Hepatocyte (in vitro differentiated cells): ENCODE results near the gene METRNL. TPM values are rescaled to one million over a fixed set of nuclear protein-coding genes. Genes with fewer than 3 reads are reported as not detected.
"Not testable (repeated sequence)": the region's sequence is repeated elsewhere in the genome, so short reads cannot be mapped to it uniquely, and the experiment has no call there.

ENCODE experiments used
- DNase-seq: peaks from one replicate; pipeline ENCODE4 v3.0.0-alpha.2; 2016; ENCODE audit warnings: low spot score
- H2AFZ ChIP-seq: fragments of 200-600 bp; sonication (generic); 2 replicates; pipeline ENCODE4 v1.6.0; 2016; ENCODE audit warnings: antibody characterized with exemption, mild to moderate bottlenecking
- H3K27ac ChIP-seq: fragments of 200-600 bp; sonication (generic); 2 replicates; pipeline ENCODE4 v1.5.1; 2016; ENCODE audit warnings: mild to moderate bottlenecking
- H3K27me3 ChIP-seq: fragments of 200-600 bp; sonication (generic); 2 replicates; pipeline ENCODE4 v1.6.1; 2016
- H3K36me3 ChIP-seq: fragments of 200-600 bp; sonication (generic); replicated peaks from 2 replicates; pipeline ENCODE4 v1.5.1; 2016; ENCODE audit warnings: low read depth; ENCODE audit not compliant: insufficient read depth
- H3K4me1 ChIP-seq: fragments of 200-600 bp; sonication (generic); 2 replicates; pipeline ENCODE4 v1.5.1; 2016; ENCODE audit warnings: mild to moderate bottlenecking, moderate library complexity; ENCODE audit not compliant: insufficient read depth
- H3K4me2 ChIP-seq: fragments of 200-600 bp; sonication (generic); 2 replicates; pipeline ENCODE4 v1.6.0; 2016
- H3K4me3 ChIP-seq: fragments of 200-600 bp; sonication (generic); 2 replicates; pipeline ENCODE4 v1.5.1; 2016; ENCODE audit warnings: mild to moderate bottlenecking
- H3K79me2 ChIP-seq: fragments of 200-600 bp; sonication (generic); 2 replicates; pipeline ENCODE4 v1.6.0; 2017; ENCODE audit warnings: mild to moderate bottlenecking
- H3K9me2 ChIP-seq: fragments of 200-600 bp; sonication (generic); replicated peaks from 2 replicates; pipeline ENCODE4 v1.6.0; 2017; ENCODE audit warnings: mild to moderate bottlenecking; ENCODE audit not compliant: insufficient read depth
- H3K9me3 ChIP-seq: fragments of 200-600 bp; sonication (generic); 2 replicates; pipeline ENCODE4 v1.5.1; 2016; ENCODE audit warnings: low read depth, mild to moderate bottlenecking
- H4K20me1 ChIP-seq: fragments of 200-600 bp; sonication (generic); 2 replicates; pipeline ENCODE4 v1.6.0; 2016; ENCODE audit warnings: mild to moderate bottlenecking; ENCODE audit not compliant: insufficient read depth, poor library complexity, severe bottlenecking
- EZH2 ChIP-seq: fragments of 200-600 bp; sonication (generic); IDR thresholded peaks from 2 replicates; pipeline ENCODE4 v1.6.1; 2016; ENCODE audit warnings: antibody characterized with exemption, mild to moderate bottlenecking, borderline replicate concordance
- EZH2phosphoT487 ChIP-seq: fragments of 200-600 bp; sonication (generic); IDR thresholded peaks from one replicate; pipeline ENCODE4 v1.6.1; 2018; ENCODE audit warnings: antibody characterized with exemption, mild to moderate bottlenecking, low read depth, moderate library complexity; ENCODE audit not compliant: unreplicated experiment, severe bottlenecking
- WGBS: methylation state at CpG from one replicate; pipeline ENCODE4 v1.1.6; 2016; ENCODE audit warnings: low lambda C conversion rate; ENCODE audit errors: missing lambda C conversion rate; 5-methylcytosine and 5-hydroxymethylcytosine counted together
- polyA plus RNA-seq: library from polyadenylated mRNA; unstranded; fragments of >200 nt; fragmentation: Nextera tagmentation; extraction: Ambion mirVana; gene quantifications from 2 replicates; pipeline ENCODE4 v1.2.1, GENCODE V29; 2016
- total RNA-seq: library from RNA; depleted of rRNA; stranded (reverse); fragments of >200 nt; gene quantifications from 2 replicates; pipeline ENCODE4 v1.2.3, GENCODE V29; 2014
- TF ChIP-seq, protein P1 (sequence below): fragments of 200-600 bp; sonication (generic); IDR thresholded peaks from 2 replicates; pipeline ENCODE4 v1.5.1; 2016; ENCODE audit warnings: antibody characterized with exemption, mild to moderate bottlenecking; ENCODE audit not compliant: poor library complexity

Gene METRNL
- total and polyA plus RNA-seq, 2 experiments from 2014 or later: 97.2 to 164 TPM

DNA sequence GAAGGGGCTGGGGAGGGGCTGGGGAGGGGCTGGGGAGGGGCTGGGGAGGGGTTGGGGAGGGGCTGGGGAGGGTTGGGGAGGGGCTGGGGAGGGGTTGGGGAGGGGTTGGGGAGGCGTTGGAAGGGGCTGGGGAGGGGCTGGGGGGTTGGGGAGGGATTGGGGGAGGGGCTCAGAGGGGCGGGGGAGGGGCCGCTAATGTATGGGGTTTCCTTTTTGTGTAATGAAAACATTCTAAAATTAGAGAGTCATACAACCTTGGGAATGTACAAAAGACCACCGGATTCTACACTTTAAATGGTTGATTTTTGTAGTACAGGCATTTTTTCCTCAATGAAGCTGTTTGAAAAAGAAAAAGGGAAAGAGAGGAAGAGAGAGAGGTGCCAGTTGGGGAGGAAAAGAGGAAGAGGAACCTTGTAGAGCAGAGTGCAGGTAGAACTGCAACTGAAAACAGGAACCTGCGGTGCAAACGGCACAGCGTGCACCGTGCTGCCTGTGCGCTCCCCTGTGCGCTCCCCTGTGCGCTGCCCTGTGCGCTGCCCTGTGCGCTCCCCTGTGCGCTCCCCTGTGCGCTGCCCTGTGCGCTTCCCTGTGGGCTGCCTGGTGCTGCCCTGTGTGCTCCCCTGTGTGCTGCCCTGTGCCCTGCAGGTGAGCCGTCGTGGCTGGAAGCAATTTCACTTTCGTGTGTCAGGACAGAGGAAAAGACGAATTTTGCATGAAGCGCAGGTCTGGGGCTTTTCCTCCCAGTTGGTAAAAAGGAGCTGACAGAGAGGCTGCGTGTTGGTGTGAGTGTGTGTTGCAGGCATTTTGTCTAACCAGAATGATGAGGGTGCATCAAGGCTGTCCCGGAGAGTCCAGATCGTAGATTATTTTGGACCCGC, 40.8 kb downstream of the METRNL start:
- Histone ChIP-seq H3K27me3 (peaks cover 31% of the 10 kb centered on the region), H4K20me1 (no peaks in the 10 kb centered on the region), H3K79me2 (no peaks in the 10 kb centered on the region), H3K36me3 (no peaks in the 10 kb centered on the region), H3K27ac (no peak overlapping the region), H3K4me1 (no peaks in the 10 kb centered on the region), H3K9me3 (no peaks in the 10 kb centered on the region), H3K4me3 (no peak overlapping the region), H3K9me2 (no peaks in the 10 kb centered on the region), H3K4me2 (peak overlapping the region; percentile 65), H2AFZ (no peak overlapping the region)
- 7% methylated on average over 22 of the region's 25 CpGs for WGBS
- no peak for DNase-seq
- TF ChIP-seq EZH2phosphoT487 (no peak), EZH2 (peak; percentile 3)

DNA sequence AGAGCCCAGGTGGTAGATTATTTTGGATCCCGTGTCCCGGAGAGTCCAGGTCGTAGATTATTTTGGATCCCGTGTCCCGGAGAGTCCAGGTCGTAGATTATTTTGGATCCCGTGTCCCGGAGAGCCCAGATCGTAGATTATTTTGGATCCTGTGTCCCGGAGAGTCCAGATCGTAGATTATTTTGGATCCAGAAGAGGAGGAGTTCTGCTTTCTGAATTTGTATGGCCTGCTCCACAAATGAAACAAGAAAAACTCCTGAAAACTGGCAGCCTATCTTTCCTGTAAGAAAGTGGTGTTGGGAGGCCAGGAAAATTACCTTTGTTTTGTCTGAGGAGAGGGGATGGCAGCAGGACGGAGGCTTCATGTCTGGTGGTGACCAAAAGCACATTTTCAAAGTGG, 42.1 kb downstream of the METRNL start:
- DNase-seq, H3K36me3 ChIP-seq, H3K27ac ChIP-seq, H3K79me2 ChIP-seq, H2AFZ ChIP-seq, H4K20me1 ChIP-seq, H3K4me1 ChIP-seq, H3K9me3 ChIP-seq, H3K4me3 ChIP-seq, H3K9me2 ChIP-seq: not testable (repeated sequence)
- H3K4me2 ChIP-seq: peak overlapping the region; percentile 65
- 21% methylated on average over 12 of the region's 12 CpGs for WGBS
- peaks cover 31% of the 10 kb centered on the region for H3K27me3 ChIP-seq

DNA sequence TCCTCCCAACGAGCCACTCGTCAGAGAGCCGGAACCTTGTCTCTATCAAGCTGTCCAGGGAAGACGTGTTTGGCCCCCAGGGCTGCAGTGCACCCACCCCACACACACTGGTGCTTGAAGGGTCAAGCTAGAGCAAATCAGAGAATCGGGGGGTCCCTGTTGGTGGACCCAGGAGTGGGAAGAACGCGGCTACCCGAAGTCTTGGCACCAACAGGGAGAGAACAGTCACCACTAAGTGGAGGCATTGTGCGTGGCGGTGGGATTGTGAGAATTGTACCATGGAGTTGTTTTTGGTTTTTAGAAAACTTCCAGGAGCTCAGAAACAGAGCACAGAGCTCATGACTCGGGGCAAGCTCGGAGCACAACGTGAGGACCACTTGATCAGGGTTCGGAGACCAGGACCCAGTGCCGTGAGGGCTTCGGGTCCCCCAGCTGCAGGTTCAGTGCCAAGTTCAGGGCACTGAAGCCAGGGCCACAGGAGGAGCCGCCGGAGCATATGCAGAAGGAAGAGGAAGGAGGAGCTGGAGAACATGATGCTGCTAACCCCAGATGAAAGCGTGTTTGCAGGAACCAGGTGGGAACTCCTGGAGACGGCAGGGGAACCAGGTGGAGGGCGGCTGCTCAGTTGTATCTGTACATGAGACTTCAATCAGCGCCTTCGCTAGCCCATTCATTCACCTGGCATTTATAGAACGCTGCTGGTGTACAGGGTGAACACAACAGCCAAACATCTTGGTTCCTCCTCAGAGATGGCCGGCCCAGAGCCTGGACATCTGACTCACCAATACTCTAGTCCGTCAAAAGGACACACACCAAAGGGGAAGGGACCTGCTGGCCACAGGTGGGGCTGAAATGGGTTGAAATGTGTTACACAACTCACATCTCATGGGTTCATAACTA, 42.8 kb downstream of the METRNL start:
- Histone ChIP-seq H3K9me3 (no peaks in the 10 kb centered on the region), H3K9me2 (no peaks in the 10 kb centered on the region), H4K20me1 (no peaks in the 10 kb centered on the region), H3K4me3 (no peak overlapping the region), H3K27ac (no peak overlapping the region), H3K79me2 (no peaks in the 10 kb centered on the region), H3K4me1 (no peaks in the 10 kb centered on the region), H3K27me3 (peaks cover 31% of the 10 kb centered on the region), H2AFZ (no peak overlapping the region), H3K4me2 (peak overlapping the region; percentile 65), H3K36me3 (no peaks in the 10 kb centered on the region)
- WGBS: 67% methylated on average over 26 of the region's 26 CpGs
- TF ChIP-seq EZH2phosphoT487: no peak
- no peak for TF ChIP-seq EZH2
- TF ChIP-seq, protein P1, sequence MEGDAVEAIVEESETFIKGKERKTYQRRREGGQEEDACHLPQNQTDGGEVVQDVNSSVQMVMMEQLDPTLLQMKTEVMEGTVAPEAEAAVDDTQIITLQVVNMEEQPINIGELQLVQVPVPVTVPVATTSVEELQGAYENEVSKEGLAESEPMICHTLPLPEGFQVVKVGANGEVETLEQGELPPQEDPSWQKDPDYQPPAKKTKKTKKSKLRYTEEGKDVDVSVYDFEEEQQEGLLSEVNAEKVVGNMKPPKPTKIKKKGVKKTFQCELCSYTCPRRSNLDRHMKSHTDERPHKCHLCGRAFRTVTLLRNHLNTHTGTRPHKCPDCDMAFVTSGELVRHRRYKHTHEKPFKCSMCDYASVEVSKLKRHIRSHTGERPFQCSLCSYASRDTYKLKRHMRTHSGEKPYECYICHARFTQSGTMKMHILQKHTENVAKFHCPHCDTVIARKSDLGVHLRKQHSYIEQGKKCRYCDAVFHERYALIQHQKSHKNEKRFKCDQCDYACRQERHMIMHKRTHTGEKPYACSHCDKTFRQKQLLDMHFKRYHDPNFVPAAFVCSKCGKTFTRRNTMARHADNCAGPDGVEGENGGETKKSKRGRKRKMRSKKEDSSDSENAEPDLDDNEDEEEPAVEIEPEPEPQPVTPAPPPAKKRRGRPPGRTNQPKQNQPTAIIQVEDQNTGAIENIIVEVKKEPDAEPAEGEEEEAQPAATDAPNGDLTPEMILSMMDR: no peak
- no peak for DNase-seq

DNA sequence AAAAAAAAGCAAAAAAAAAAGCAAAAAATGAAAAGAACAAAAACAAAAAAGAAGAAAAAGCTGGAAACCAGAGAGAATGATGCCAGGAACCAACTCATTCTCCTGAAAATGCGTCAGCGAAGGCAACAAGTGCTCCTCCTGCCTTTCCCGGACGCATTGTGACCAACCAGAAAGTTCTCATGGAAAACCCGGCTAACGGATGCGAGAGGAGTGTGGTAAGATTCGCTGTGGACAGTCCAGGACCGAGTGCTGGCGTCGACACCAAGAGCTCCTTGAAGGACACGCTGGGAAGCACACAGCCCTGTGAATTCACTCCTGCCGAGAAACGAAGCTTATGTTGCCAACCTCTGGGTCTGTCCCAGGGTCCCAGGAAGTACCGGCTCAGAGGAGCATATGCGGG, 43.4 kb downstream of the METRNL start:
- DNase-seq: no peak
- Histone ChIP-seq H3K4me1 (no peaks in the 10 kb centered on the region), H3K36me3 (no peaks in the 10 kb centered on the region), H3K4me3 (no peak overlapping the region), H3K27me3 (peaks cover 31% of the 10 kb centered on the region), H3K9me2 (no peaks in the 10 kb centered on the region), H3K9me3 (no peaks in the 10 kb centered on the region), H3K4me2 (no peak overlapping the region), H3K27ac (no peak overlapping the region), H3K79me2 (no peaks in the 10 kb centered on the region), H4K20me1 (no peaks in the 10 kb centered on the region), H2AFZ (no peak overlapping the region)
- WGBS: 56% methylated on average over 16 of the region's 16 CpGs
- TF ChIP-seq, protein P1: no peak
- no peak for TF ChIP-seq EZH2
- TF ChIP-seq EZH2phosphoT487: no peak
